HG02763 (cell line): ENCODE results near the gene HFE.

Experiments
- ATAC-seq: cut with Tn5 transposase; IDR thresholded peaks from one replicate; pipeline ENCODE4 v1.9.1; 2021; ENCODE audit warnings: mild to moderate bottlenecking, moderate library complexity; ENCODE audit not compliant: unreplicated experiment

Gene HFE

DNA sequence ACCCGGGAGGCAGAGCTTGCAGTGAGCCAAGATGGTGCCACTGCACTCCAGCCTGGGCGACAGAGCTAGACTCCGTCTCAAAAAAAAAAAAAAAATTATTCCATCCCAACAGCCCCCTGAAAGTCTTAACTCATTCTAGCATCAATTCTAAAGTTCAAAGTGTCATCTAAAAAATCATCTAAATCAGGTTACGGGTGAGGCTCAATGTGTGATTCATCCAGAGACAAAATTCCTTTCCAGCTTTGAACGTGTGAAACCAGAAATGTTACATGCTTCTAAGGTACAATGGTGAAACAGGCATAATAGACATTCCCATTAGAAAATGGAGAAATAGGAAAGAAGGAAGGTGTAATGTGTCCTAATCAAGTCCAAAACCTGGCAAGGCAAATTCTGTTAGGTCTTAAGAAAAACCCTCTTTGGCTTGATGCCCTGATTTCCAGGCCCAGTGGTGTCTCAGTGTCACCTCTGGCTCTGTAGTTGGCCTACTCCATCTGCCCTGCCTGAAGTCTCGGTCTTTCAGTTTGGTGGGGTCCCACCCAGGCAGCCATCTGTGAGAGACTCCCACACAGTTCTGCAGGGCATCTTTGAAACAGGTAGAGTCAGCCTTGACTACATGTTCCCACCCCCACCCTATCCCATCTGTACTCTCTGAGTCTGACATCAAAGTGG is 43.5 kb downstream of the HFE start:
- ATAC-seq = no peak

- no peak for ATAC-seq
These were observed 44.4 kb downstream of the HFE start for GRCh38 chr6:26131618-26132017.

- ATAC-seq = no peak
These were observed 46.5 kb downstream of the HFE start for GRCh38 chr6:26133730-26134129.

- no peak for ATAC-seq
These were observed 49.1 kb downstream of the HFE start for GRCh38 chr6:26136321-26136720.

DNA sequence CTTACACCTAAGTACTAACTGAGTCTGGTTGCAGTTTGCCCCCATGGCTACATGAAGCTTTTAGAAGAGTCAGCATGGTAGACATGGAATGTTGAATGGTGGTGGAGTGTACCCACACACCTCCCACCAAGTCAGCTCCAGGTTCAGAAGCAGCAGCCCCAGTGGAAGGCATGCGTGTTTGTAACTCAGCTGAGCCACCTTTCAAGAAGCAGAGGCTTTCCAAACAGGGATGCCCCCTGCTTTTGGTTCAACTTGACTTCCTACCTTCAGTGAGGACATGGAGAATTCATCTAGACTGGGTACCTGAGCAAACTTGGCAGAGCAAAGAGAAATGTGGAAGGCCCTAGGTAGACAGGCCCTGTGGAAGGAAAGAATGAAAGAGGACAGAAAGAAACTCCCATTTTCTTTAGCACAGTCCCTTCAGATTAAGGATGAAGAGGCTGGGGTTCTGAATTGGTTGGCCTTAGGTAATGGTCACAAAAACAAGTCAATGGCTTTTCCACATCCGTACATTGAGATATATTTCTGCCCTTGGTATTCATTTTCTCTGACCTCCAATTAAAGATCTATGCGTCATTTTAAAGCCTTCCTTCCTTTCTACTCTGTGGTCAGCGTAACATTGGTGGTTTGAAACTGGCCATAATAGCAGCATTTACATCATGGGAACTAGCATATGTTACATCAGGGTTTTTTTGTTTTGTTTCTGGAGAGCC is 53.2 kb downstream of the HFE start:
- ATAC-seq = no peak

DNA sequence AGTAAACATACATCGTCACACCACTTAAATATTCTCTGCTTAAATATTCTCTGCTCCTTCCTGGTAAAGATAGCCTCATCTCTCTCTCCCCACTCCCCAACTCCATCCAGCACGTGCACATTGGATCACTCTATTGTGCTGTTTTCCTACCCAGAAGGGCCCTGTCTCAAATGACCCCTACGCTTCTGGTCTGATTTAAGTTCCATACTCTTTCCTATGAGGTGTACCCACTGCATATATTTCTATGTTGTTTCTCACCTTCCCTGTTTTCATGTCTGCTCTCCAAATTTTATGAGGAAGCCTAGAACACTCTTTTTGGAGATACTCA is 53.7 kb downstream of the HFE start:
- no peak for ATAC-seq

GRCh38 chr6:26141378-26141904 is 54.2 kb downstream of the HFE start:
- ATAC-seq = no peak

DNA sequence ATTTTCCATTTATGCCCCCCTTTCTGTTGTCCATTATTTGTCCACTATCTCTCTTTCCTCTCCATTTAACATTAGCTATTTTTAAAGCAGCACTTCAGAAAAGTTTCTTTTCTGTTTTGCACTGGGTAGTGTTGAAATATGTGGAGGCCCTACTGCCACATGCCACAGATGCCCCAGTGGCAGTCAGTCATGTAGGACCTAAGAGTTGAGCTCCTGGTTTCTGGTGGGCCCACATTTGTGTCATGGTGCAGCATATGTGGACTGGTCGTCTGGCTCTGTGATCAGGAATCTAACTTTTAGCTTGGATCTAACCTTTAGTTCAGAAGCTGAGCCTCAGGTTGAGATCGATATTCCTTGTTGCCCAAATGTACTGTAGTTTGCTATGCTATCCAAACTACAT is 54.8 kb downstream of the HFE start:
- ATAC-seq = no peak
